HEK293T (cell line): ENCODE measurements around the gene KLF9.

Source experiments
- NFRKB ChIP-seq: fragments of 450-650 bp; IDR thresholded peaks from 2 replicates; pipeline ENCODE4 v1.6.1; 2016; ENCODE audit warnings: mild to moderate bottlenecking, moderate library complexity
- SP1 ChIP-seq: fragments of 450-650 bp; IDR thresholded peaks from 2 replicates; pipeline ENCODE4 v1.6.1; 2017

DNA sequence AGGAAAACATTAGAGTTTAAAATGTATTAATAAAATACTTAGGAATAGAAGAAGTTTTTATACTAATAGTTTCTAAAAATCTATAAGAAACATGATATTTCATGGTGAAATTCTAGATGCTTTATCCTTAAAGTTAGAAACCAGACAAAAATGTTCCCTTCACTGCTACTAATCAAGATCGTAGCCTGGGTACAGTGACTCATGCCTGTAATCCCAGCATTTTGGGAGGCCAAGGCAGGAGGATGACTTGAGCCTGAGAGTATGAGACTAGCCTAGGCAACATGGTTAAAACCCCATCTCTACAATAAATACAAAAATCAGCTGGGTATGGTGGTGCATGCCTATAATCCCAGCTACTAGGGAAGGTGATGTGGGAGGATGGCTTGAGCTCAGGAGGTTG is 30.4 kb upstream of the KLF9 start:
- TF ChIP-seq SP1 (no peak), NFRKB (no peak)
